Stimulated activated naive CD8-positive, alpha-beta T cell treated with anti-CD3 and anti-CD28 coated beads, Interleukin-15, Interleukin-2, amounts not matched to agents 100 U/mL and 50 U/mL, for 24 hours (primary cell): ENCODE data around the gene MYO7A.

Experiments
- ATAC-seq: fragments of 150-1000 bp; cut with Tn5 transposase; one replicate; pipeline ENCODE4 v1.10.0; 2021
- DNase-seq: peaks from one replicate; pipeline ENCODE4 v3.0.0; 2021

The MYO7A gene

GRCh38 chr11:77184136-77184860 is 56.3 kb downstream of the MYO7A start:
- no peak for ATAC-seq
- DNase-seq, result no peak

DNA sequence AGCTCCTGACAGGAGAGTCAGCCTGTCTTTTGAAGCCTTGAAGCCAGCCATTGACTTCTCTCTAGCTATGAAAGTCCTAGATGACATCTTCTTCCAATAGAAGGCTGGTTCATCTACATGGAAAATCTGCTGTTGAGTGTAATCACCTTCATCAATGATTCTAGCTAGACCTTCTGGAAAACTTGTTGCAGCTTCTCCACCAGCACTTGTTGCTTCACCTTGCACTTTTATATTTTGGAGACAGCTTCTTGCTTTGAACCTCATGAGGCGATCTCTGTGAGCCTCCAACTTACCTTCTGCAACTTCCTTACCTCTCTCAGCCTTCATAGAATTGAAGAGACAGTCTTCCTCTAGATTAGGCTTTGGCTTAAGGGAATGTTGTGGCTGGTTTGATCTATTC is 58.3 kb downstream of the MYO7A start:
- ATAC-seq, result no peak
- no peak for DNase-seq

DNA sequence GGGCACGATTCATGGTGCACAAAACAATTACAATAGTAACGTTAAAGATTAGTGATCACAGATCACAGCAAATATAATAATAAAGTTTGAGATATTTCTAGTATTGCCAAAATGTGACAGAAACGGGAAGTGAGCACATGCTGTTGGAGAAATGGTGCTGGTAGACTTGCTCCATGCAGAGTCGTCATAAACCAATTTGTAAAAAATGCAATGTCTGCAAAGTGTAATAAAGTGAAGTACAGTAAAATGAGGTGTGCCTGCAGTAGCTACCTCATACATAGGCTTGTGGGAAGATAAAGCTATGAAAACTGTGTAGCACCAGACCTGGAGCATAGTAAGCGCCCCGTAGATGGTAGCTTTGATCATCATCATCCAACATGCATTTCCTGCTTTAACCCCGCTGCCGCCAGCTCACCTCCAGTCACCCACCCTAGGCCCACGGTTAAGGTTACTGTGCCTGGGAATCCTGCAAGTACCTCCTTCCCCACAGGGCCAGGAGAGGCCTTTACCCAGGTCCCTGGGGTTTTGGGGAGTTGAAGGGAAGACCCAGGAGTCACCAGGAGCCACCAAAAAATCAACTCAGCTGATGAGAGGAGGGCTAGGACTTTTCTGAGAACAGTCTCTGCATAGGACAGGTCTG is 59.2 kb downstream of the MYO7A start:
- ATAC-seq (no peak), DNase-seq (no peak)

- DNase-seq (peak; percentile 80), ATAC-seq (peak; percentile 68)
These were observed 60.0 kb downstream of the MYO7A start for GRCh38 chr11:77187776-77188632.

DNA sequence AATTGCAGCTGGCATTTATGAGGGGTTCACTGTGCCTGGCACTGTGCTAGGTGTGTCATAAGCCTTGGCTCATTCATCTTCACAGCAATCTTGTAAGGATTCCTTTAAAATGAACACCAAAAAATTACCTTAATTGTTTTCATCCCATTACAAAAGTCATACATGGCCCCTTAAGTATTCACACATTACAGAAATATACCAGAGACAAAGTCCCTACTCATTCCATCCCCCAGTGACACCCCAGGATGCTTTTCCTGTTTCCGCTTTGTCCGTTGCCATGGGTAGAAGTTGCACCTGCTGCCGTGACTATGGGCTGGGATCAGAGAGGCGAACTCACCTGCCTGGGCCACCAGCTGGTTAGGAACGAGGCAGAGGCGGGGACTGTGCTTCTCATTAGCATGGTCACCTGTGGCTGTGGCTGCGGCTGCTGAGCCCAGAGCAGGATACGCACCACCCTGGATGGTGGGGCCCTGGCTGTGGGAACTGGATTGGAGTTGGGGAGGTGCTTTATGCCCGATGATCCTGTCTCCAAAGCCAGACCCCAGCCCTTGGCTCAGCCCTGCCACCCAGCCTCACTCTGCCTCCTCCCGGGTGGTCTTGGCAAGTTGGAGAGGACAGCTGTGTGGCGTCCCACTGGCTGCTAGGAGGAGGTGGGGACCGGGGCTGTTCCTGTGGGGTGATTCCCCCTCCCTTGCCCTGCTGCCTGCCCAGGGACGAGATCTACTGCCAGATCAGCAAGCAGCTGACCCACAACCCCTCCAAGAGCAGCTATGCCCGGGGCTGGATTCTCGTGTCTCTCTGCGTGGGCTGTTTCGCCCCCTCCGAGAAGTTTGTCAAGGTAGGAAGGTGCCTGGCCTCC is 60.8 kb downstream of the MYO7A start:
- ATAC-seq (no peak), DNase-seq (no peak)

DNA sequence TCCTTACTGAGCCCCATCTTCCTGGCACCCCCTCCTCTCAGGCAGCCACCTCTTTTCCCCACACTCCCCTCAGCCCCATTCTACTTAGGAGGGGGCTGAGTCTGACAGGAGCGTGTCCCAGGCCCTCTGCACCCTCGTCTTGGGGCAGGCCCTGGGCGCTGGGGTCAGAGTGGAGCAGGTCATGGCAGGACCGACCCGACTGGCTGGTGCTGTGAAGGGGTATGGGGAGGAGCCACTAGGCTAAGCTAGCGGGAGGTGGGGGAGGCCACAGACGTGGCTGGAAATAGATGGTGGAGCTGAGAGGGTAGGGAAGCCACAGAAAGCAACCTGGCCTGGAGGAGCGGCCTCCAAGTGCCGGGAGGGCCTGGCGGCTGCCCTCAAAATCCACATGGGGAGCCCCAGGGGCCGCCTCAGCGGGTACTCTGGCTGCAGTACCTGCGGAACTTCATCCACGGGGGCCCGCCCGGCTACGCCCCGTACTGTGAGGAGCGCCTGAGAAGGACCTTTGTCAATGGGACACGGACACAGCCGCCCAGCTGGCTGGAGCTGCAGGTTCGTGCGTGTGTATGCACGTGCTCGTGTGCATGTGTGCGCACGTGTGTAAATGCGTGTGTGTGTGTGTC is 61.7 kb downstream of the MYO7A start:
- DNase-seq (no peak), ATAC-seq (no peak)

GRCh38 chr11:77190331-77191075 is 62.5 kb downstream of the MYO7A start:
- no peak for ATAC-seq
- no peak for DNase-seq

DNA sequence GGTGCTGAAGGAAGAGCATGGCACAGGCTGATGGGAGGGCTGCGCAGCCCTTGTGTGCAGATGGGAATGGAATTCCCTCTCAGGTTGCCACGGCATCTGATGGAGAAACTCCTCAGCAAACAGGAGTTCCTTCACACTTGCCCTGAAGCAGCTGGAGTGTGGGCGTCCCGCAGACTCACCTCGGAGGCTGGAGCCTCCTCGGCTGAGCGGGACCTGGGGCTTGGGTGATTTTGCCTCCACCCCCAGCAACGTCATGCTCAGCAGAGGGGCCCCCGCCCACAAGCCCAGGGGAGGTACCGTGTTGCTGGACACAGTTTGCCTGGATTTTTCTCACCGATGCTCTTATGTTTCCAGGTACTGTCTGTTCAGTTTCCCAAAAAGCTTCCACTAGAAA is 63.4 kb downstream of the MYO7A start:
- DNase-seq (no peak), ATAC-seq (no peak)

DNA sequence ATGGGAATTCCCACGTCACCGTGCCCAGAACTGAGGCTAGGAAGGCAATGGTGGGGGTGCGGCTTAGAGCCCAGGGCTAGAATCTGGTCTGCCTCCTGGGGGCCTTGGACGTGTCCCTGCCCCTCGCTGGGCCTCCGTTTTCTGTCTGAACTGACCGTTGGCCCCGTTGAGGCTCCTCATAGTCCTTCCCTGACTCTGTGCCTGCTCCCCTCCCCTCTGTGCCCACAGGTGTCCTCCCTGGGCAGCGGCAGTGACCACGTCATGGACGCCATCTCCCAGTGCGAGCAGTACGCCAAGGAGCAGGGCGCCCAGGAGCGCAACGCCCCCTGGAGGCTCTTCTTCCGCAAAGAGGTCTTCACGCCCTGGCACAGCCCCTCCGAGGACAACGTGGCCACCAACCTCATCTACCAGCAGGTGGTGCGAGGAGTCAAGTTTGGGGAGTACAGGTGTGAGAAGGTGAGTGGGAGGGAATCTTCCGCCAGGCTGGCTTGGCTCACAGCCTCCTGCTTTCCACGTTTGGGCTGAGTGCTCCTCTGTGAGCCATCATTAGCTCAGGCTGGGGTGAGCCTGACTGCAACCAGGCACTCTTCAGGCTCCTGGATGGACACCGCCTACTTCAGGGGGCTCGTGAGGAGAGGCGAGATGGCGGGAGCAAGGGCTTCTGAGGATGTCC is 63.9 kb downstream of the MYO7A start:
- ATAC-seq, result peak; percentile 82
- DNase-seq, result peak; percentile 74

DNA sequence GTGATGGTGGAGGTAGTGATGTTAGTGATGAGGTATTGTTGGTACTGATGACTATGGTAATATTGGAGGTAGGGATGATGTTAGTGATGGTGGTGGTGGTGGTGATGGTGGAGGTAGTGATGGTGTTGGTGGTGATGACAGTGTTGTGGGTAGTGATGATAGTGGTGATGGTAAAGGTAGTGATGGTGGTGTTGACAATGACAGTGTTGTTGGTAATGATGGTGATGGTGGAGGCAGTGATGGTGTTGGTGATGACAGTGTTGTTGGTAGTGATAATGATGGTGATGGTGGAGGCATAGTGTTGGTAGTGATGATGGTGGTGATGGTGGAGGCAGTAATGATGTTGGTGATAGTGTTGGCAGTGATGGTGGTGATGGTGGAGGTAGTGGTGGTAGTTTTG is 65.1 kb downstream of the MYO7A start:
- no peak for DNase-seq
- ATAC-seq, result no peak

DNA sequence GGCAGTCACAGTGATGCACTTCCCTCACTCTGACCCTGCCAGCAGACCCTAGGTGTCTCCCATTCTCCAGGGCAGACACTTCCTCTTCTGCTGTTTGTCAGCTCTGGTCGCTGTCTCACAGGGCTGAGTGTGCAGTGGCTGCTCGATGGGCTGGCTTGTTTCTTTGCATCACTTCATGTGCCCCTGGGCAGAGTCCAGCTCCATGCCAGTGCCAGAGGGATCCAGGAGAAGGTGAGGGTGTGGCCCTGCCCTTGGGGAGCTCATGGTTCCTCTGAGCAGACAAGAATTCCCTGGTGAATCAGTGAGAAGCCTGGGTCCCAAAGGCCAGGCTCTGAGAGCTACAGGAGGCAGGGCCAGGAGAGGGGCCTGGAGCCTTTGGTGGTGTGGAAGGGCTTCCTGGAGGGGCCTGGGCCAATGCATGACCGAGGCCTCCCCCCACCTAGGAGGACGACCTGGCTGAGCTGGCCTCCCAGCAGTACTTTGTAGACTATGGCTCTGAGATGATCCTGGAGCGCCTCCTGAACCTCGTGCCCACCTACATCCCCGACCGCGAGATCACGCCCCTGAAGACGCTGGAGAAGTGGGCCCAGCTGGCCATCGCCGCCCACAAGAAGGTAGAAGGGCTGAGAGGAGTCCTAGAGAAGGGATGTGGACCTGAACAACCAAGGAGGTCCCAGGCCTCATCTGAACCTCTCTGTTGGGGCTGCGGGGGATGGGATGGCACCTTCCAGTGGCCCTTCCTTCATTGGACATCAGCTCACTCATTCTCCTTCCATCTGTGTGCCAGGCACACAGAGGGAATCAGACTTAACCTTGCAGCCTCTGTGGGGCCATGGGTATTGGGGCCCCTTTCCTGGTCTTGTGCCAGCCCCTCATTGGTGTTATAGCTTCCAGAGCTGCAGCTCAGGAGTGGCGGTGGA is 66.1 kb downstream of the MYO7A start:
- DNase-seq, result no peak
- ATAC-seq, result no peak

GRCh38 chr11:77195071-77195755 is 67.2 kb downstream of the MYO7A start:
- no peak for DNase-seq
- no peak for ATAC-seq

GRCh38 chr11:77196961-77197360 is 68.9 kb downstream of the MYO7A start:
- ATAC-seq (no peak), DNase-seq (no peak)

- DNase-seq (no peak), ATAC-seq (no peak)
These were observed 69.7 kb downstream of the MYO7A start for GRCh38 chr11:77197626-77198320.

DNA sequence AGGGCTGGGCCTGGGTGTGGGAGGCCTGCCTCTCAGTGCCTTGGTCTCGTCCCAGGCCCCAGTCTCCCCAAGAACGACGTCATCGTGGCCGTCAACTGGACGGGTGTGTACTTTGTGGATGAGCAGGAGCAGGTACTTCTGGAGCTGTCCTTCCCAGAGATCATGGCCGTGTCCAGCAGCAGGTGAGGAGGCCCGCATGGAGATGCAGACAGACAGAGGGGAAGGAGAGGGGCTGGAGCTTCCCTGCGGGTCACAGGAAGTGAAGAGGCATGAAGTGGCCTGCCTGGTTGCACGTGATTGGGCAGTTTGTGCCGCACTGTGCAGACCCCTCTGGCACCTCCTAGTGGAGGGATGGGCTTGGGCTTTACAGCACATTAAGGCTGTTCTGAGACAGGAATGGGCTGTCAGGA is 70.4 kb downstream of the MYO7A start:
- DNase-seq (peak; percentile 51), ATAC-seq (no peak)

GRCh38 chr11:77199137-77199745 is 71.2 kb downstream of the MYO7A start:
- DNase-seq, result no peak
- no peak for ATAC-seq
